GM23248 (cell line): Measurements from ENCODE around the gene OGFOD2. TPM values are rescaled to one million over a fixed set of nuclear protein-coding genes. Genes with fewer than 3 reads are reported as not detected.

Experiments
- DNase-seq: peaks from one replicate; pipeline ENCODE4 v3.0.0-alpha.2; 2015
- H2AFZ ChIP-seq: fragments of 200-600 bp; sonication (generic); 2 replicates; pipeline ENCODE4 v1.6.1; 2016; ENCODE audit warnings: antibody characterized with exemption
- H3F3A ChIP-seq: fragments of 200-600 bp; sonication (generic); 2 replicates; pipeline ENCODE4 v1.6.1; 2016; ENCODE audit warnings: mild to moderate bottlenecking, antibody characterized with exemption, mixed run types; ENCODE audit not compliant: insufficient read depth
- H3K27ac ChIP-seq: fragments of 200-600 bp; sonication (generic); 2 replicates; pipeline ENCODE4 v1.5.1; 2016; ENCODE audit warnings: mild to moderate bottlenecking
- H3K27me3 ChIP-seq: fragments of 200-600 bp; sonication (generic); replicated peaks from 2 replicates; pipeline ENCODE4 v1.6.1; 2016; ENCODE audit warnings: mild to moderate bottlenecking; ENCODE audit not compliant: insufficient read depth
- H3K36me3 ChIP-seq: fragments of 200-600 bp; sonication (generic); 2 replicates; pipeline ENCODE4 v1.6.1; 2016; ENCODE audit warnings: low read depth, mild to moderate bottlenecking
- H3K4me1 ChIP-seq: fragments of 200-600 bp; sonication (generic); 2 replicates; pipeline ENCODE4 v1.6.1; 2016; ENCODE audit warnings: mild to moderate bottlenecking; ENCODE audit not compliant: insufficient read depth
- H3K4me2 ChIP-seq: fragments of 200-600 bp; sonication (generic); one replicate; pipeline ENCODE4 v1.6.1; 2016; ENCODE audit warnings: mild to moderate bottlenecking; ENCODE audit not compliant: unreplicated experiment
- H3K4me3 ChIP-seq: fragments of 200-600 bp; sonication (generic); 2 replicates; pipeline ENCODE4 v1.5.1; 2016; ENCODE audit warnings: mild to moderate bottlenecking
- H3K79me2 ChIP-seq: fragments of 200-600 bp; sonication (generic); 2 replicates; pipeline ENCODE4 v1.6.1; 2016; ENCODE audit warnings: mild to moderate bottlenecking; ENCODE audit not compliant: insufficient read depth
- H3K9ac ChIP-seq: fragments of 200-600 bp; sonication (generic); 2 replicates; pipeline ENCODE4 v1.6.1; 2016; ENCODE audit warnings: mild to moderate bottlenecking
- H3K9me2 ChIP-seq: fragments of 200-600 bp; sonication (generic); 2 replicates; pipeline ENCODE4 v1.6.1; 2016; ENCODE audit warnings: mixed run types, mild to moderate bottlenecking, moderate library complexity; ENCODE audit not compliant: insufficient read depth
- H3K9me3 ChIP-seq: fragments of 200-600 bp; sonication (generic); one replicate; pipeline ENCODE4 v1.6.1; 2017; ENCODE audit warnings: low read depth
- H4K20me1 ChIP-seq: fragments of 200-600 bp; sonication (generic); 2 replicates; pipeline ENCODE4 v1.6.0; 2016; ENCODE audit not compliant: insufficient read depth
- EZH2 ChIP-seq: fragments of 200-600 bp; sonication (generic); IDR thresholded peaks from 2 replicates; pipeline ENCODE4 v1.6.1; 2018; ENCODE audit warnings: antibody characterized with exemption, mild to moderate bottlenecking; ENCODE audit not compliant: insufficient read depth, poor library complexity, severe bottlenecking
- EZH2phosphoT487 ChIP-seq: fragments of 200-600 bp; sonication (generic); IDR thresholded peaks from 2 replicates; pipeline ENCODE4 v1.6.1; 2018; ENCODE audit warnings: antibody characterized with exemption, moderate library complexity, mild to moderate bottlenecking, low read depth; ENCODE audit not compliant: insufficient read depth
- WGBS, 2 experiments: methylation state at CpG; one replicate each; pipeline ENCODE4 v1.1.6; 2015 to 2017; ENCODE audit warnings: low lambda C conversion rate in 2 of 2, low coverage in 1 of 2; ENCODE audit errors: missing lambda C conversion rate in 2 of 2; 5-methylcytosine and 5-hydroxymethylcytosine counted together
- in situ Hi-C: fragments of 300-500 bp; cut with MboI; formaldehyde crosslinking; loops from 2 replicates; pipeline ENCODE4 v1.15.0; 2020
- polyA plus RNA-seq: library from polyadenylated mRNA; unstranded; fragments of >200 nt; fragmentation: Nextera tagmentation; extraction: Ambion mirVana; gene quantifications from 2 replicates; pipeline ENCODE4 v1.2.1, GENCODE V29; 2016
- total RNA-seq: library from RNA; depleted of rRNA; stranded (reverse); fragments of >200 nt; shearing (Covaris generic); gene quantifications from 2 replicates; pipeline ENCODE4 v1.2.3, GENCODE V29; 2014

The OGFOD2 gene
- total and polyA plus RNA-seq, 2 experiments from 2014 or later = 11.9 to 12.8 TPM

- no peaks in the 10 kb centered on the region for H3K9me3 ChIP-seq
- WGBS, 2 experiments = 57 to 60% methylated on average over 14 of the region's 14 CpGs
- in situ Hi-C loops = no loop called here
- H3K79me2 ChIP-seq = no peaks in the 10 kb centered on the region
- no peak overlapping the region for H2AFZ ChIP-seq
- no peak overlapping the region for H3K9ac ChIP-seq
- H3K4me1 ChIP-seq = peaks cover 28% of the 10 kb centered on the region
- H3K27me3 ChIP-seq = no peaks in the 10 kb centered on the region
- peak; percentile 64 for DNase-seq
- TF ChIP-seq EZH2 (no peak), EZH2phosphoT487 (no peak)
- no peaks in the 10 kb centered on the region for H3K9me2 ChIP-seq
- peaks cover 6% of the 10 kb centered on the region for H3F3A ChIP-seq
- no peaks in the 10 kb centered on the region for H3K36me3 ChIP-seq
- no peak overlapping the region for H3K4me3 ChIP-seq
- H3K27ac ChIP-seq = no peak overlapping the region
- no peaks in the 10 kb centered on the region for H4K20me1 ChIP-seq
- no peak overlapping the region for H3K4me2 ChIP-seq
These were observed 30.1 kb upstream of the OGFOD2 start for GRCh38 chr12:122944605-122945592.

GRCh38 chr12:122946690-122947341 is 28.2 kb upstream of the OGFOD2 start:
- peaks cover 28% of the 10 kb centered on the region for H3K4me1 ChIP-seq
- no peaks in the 10 kb centered on the region for H4K20me1 ChIP-seq
- peaks cover 6% of the 10 kb centered on the region for H3F3A ChIP-seq
- peak overlapping the region; percentile 19 for H3K4me2 ChIP-seq
- TF ChIP-seq EZH2phosphoT487 = no peak
- no peak for TF ChIP-seq EZH2
- no peaks in the 10 kb centered on the region for H3K36me3 ChIP-seq
- in situ Hi-C loops = no loop called here
- H3K9me3 ChIP-seq = no peaks in the 10 kb centered on the region
- WGBS, 2 experiments = 19 to 22% methylated on average over 10 of the region's 10 CpGs
- H3K4me3 ChIP-seq = no peak overlapping the region
- no peaks in the 10 kb centered on the region for H3K79me2 ChIP-seq
- peak; percentile 100 for DNase-seq
- peak overlapping the region; percentile 72 for H3K27ac ChIP-seq
- H3K9ac ChIP-seq = peak overlapping the region; percentile 67
- no peaks in the 10 kb centered on the region for H3K9me2 ChIP-seq
- H2AFZ ChIP-seq = peak overlapping the region; percentile 63
- no peaks in the 10 kb centered on the region for H3K27me3 ChIP-seq

DNA sequence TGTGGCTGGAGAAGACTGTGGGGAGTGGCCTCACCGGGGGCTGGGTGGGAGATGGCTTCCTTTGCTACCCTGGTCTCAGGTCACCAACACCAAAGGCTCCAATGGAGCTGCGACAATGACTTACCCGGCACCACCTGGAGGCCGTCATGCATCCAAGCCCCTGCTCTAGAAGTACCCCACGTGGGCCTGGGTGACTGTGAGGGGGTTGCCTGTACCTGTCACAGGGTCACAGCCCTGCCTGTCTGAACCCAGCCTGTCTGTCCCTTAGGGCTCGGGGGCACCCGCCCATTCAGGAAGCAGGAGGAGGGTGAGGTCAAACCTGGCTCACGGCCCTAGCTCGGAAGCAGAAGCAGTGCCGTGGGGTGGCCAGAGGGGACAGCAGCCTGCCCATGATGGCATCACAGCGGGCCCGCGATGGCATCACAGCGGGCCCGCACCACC is 27.7 kb upstream of the OGFOD2 start:
- Histone ChIP-seq H2AFZ (peak overlapping the region; percentile 63), H3K36me3 (no peaks in the 10 kb centered on the region), H3K4me2 (peak overlapping the region; percentile 19), H3K27ac (peak overlapping the region; percentile 72), H3K4me3 (no peak overlapping the region), H3K9me2 (no peaks in the 10 kb centered on the region), H3K9ac (peak overlapping the region; percentile 67), H3K79me2 (no peaks in the 10 kb centered on the region), H3K4me1 (peaks cover 28% of the 10 kb centered on the region), H3K9me3 (no peaks in the 10 kb centered on the region), H3K27me3 (no peaks in the 10 kb centered on the region), H4K20me1 (no peaks in the 10 kb centered on the region), H3F3A (peaks cover 6% of the 10 kb centered on the region)
- in situ Hi-C loops = no loop called here
- WGBS, 2 experiments = 62 to 67% methylated on average over 15 of the region's 15 CpGs
- TF ChIP-seq EZH2phosphoT487 (no peak), EZH2 (no peak)
- peak; percentile 31 for DNase-seq

DNA sequence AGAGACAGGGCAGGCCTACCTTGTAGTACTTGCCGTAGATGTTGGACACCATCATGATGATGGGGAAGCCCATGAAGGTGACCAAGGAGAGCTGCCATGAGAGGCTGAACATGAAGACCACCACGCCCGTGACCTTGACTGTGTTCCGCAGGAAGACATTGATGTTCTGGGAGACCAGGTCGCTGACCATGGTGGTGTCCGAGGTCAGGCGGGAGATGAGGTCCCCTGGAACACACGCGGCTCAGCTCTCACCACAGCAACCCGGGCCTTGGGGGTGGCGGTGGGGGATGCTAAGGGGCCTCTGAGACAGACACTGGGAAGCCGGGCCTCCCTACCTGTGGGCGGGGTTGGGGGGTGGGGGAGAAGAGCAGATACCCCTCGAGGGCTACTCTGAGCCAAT is 26.4 kb upstream of the OGFOD2 start:
- TF ChIP-seq EZH2 (no peak), EZH2phosphoT487 (no peak)
- H3K4me2 ChIP-seq = no peak overlapping the region
- 95 to 98% methylated on average over 9 to 14 of the region's 14 CpGs for WGBS, 2 experiments
- no peak for DNase-seq
- no peaks in the 10 kb centered on the region for H3K9me2 ChIP-seq
- peaks cover 28% of the 10 kb centered on the region for H3K4me1 ChIP-seq
- H4K20me1 ChIP-seq = no peaks in the 10 kb centered on the region
- H3K79me2 ChIP-seq = no peaks in the 10 kb centered on the region
- no peak overlapping the region for H3K27ac ChIP-seq
- H2AFZ ChIP-seq = no peak overlapping the region
- H3K36me3 ChIP-seq = no peaks in the 10 kb centered on the region
- H3F3A ChIP-seq = peaks cover 6% of the 10 kb centered on the region
- in situ Hi-C loops = no loop called here
- H3K27me3 ChIP-seq = no peaks in the 10 kb centered on the region
- no peak overlapping the region for H3K9ac ChIP-seq
- no peak overlapping the region for H3K4me3 ChIP-seq
- no peaks in the 10 kb centered on the region for H3K9me3 ChIP-seq
